Osteoblast (primary cell): ENCODE data around the gene SUOX. TPM values are rescaled to one million over a fixed set of nuclear protein-coding genes. Genes with fewer than 3 reads are reported as not detected.

Experiments used
- DNase-seq: peaks from one replicate; pipeline ENCODE4 v3.0.0; 2011; ENCODE audit warnings: low spot score, mixed read lengths; ENCODE audit not compliant: insufficient read length; ENCODE audit errors: missing footprints
- H2AFZ ChIP-seq: 2 replicates; pipeline ENCODE4 v1.6.0; 2011; ENCODE audit warnings: mild to moderate bottlenecking, low read length
- H3K27ac ChIP-seq: 2 replicates; pipeline ENCODE4 v1.5.1; 2011; ENCODE audit warnings: mild to moderate bottlenecking, low read depth, low read length, moderate library complexity
- H3K27me3 ChIP-seq: 2 replicates; pipeline ENCODE4 v1.6.0; 2012; ENCODE audit warnings: mild to moderate bottlenecking, control low read depth, inconsistent platforms, low read length, moderate library complexity; ENCODE audit not compliant: insufficient read depth
- H3K36me3 ChIP-seq: 2 replicates; pipeline ENCODE4 v1.5.1; 2011; ENCODE audit warnings: mild to moderate bottlenecking, low read length, control low read depth, moderate library complexity; ENCODE audit not compliant: insufficient read depth
- H3K4me1 ChIP-seq: 2 replicates; pipeline ENCODE4 v1.5.1; 2011; ENCODE audit warnings: mild to moderate bottlenecking, low read length, control low read depth, moderate library complexity; ENCODE audit not compliant: insufficient read depth
- H3K4me2 ChIP-seq: 2 replicates; pipeline ENCODE4 v1.6.0; 2011; ENCODE audit warnings: mild to moderate bottlenecking, low read length; ENCODE audit not compliant: insufficient read depth
- H3K4me3 ChIP-seq: fragments of 200-600 bp; sonication (generic); 3 replicates; pipeline ENCODE4 v1.5.1; 2012; ENCODE audit warnings: mild to moderate bottlenecking, low read length, inconsistent platforms; ENCODE audit not compliant: insufficient read depth
- H3K79me2 ChIP-seq: 2 replicates; pipeline ENCODE4 v1.6.0; 2012; ENCODE audit warnings: mild to moderate bottlenecking, low read length, control low read depth, inconsistent platforms; ENCODE audit not compliant: insufficient read depth
- H3K9me3 ChIP-seq: 2 replicates; pipeline ENCODE4 v1.5.1; 2011; ENCODE audit warnings: low read depth, low read length, control low read depth
- H4K20me1 ChIP-seq: 2 replicates; pipeline ENCODE4 v1.6.0; 2012; ENCODE audit warnings: mild to moderate bottlenecking, low read length, control low read depth; ENCODE audit not compliant: insufficient read depth
- total RNA-seq: library from RNA; depleted of rRNA; stranded (reverse); fragments of >200 nt; gene quantifications from 2 replicates; pipeline ENCODE4 v1.2.3, GENCODE V29; 2012
- TF ChIP-seq, protein P1 (sequence below): IDR thresholded peaks from 2 replicates; pipeline ENCODE4 v1.5.1; 2011; ENCODE audit warnings: mild to moderate bottlenecking, low read depth, low read length, moderate library complexity; ENCODE audit errors: extremely low read depth

SUOX gene
- total RNA-seq, 1 donor: 12.3 TPM

GRCh38 chr12:55972042-55972441, 25.0 kb upstream of the SUOX start:
- Histone ChIP-seq H3K27ac (peak overlapping the region; percentile 99), H4K20me1 (peaks cover 11% of the 10 kb centered on the region), H2AFZ (no peak overlapping the region), H3K4me1 (peaks cover 37% of the 10 kb centered on the region), H3K4me3 (peak overlapping the region; percentile 1), H3K9me3 (no peaks in the 10 kb centered on the region), H3K36me3 (peaks cover 8% of the 10 kb centered on the region), H3K27me3 (no peaks in the 10 kb centered on the region), H3K79me2 (peaks cover 50% of the 10 kb centered on the region), H3K4me2 (peak overlapping the region; percentile 99)
- TF ChIP-seq, protein P1, sequence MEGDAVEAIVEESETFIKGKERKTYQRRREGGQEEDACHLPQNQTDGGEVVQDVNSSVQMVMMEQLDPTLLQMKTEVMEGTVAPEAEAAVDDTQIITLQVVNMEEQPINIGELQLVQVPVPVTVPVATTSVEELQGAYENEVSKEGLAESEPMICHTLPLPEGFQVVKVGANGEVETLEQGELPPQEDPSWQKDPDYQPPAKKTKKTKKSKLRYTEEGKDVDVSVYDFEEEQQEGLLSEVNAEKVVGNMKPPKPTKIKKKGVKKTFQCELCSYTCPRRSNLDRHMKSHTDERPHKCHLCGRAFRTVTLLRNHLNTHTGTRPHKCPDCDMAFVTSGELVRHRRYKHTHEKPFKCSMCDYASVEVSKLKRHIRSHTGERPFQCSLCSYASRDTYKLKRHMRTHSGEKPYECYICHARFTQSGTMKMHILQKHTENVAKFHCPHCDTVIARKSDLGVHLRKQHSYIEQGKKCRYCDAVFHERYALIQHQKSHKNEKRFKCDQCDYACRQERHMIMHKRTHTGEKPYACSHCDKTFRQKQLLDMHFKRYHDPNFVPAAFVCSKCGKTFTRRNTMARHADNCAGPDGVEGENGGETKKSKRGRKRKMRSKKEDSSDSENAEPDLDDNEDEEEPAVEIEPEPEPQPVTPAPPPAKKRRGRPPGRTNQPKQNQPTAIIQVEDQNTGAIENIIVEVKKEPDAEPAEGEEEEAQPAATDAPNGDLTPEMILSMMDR: no peak
- peak; percentile 83 for DNase-seq

DNA sequence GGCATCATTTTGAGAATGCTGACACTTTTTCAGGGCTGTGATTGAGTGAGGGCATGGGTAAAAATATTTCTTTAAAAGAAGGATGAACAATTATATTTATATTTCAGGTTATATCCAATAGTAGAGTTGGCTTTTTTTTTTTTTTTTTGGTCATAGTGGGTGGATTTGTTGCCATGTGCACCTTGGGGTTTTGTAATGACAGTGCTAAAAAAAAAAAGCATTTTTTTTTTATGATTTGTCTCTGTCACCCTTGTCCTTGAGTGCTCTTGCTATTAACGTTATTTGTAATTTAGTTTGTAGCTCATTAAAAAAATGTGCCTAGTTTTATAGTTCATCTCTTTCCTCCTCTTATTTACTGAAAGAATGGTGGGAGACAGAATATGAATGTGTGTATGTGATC, 24.6 kb upstream of the SUOX start:
- Histone ChIP-seq H3K79me2 (peaks cover 50% of the 10 kb centered on the region), H2AFZ (peak overlapping the region; percentile 84)

GRCh38 chr12:55972911-55973598, 24.0 kb upstream of the SUOX start:
- H3K36me3 ChIP-seq: peaks cover 8% of the 10 kb centered on the region
- H3K79me2 ChIP-seq: peaks cover 50% of the 10 kb centered on the region
- TF ChIP-seq, protein P1: no peak

More for the DNA sequence above, 24.6 kb upstream of the SUOX start:
- peaks cover 33% of the 10 kb centered on the region for H3K4me1 ChIP-seq
- H3K9me3 ChIP-seq: no peaks in the 10 kb centered on the region
- peak overlapping the region; percentile 84 for H3K4me3 ChIP-seq
- H3K4me2 ChIP-seq: peak overlapping the region; percentile 99
- H4K20me1 ChIP-seq: peaks cover 11% of the 10 kb centered on the region
- peaks cover 8% of the 10 kb centered on the region for H3K36me3 ChIP-seq
- no peaks in the 10 kb centered on the region for H3K27me3 ChIP-seq
- peak overlapping the region; percentile 99 for H3K27ac ChIP-seq
- DNase-seq: no peak
- TF ChIP-seq, protein P1: no peak

DNA sequence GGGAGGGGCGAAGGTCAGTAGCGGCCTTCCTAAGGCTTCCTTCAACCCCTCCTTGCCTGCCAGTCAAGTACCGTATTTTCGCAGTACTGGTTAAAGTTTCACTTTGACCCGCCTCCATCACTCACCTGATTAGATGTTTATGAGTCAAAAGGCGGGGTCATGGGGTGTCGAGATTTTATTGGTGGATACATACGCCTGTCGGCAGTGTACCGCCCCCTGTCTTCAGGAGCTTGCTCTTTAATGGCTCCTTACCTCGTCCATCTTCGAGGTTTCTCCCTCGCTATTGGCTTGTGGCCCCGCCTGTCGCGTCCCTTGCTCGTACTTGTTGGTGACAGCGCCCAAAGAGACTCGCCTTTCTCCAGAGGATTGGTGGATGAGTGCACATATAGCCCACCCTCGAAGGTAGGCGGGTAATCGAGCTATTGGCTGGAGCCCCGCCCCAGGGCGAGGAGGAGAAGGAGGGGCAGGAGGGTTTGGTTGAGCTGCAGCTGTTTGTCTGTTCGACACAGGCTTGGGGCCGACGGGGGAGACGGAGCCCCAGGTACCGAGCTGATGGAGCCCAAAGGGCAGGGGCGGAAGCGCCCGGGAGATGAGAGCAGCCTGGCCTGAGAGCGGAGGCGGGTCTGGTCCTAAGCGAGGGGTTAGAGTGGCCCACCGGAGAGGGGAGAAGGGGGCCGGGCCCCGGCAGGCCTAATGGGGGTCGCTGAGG, 23.3 kb upstream of the SUOX start, which contains the start of gene RAB5B:
RAB5B (plus strand) TSS at position 480 of the 709 bp plus-strand sequence. CDS start 12,883 bp downstream, outside the sequence.
- H3K27me3 ChIP-seq: no peaks in the 10 kb centered on the region
- H3K4me2 ChIP-seq: peak within 1 kb of the TSS; percentile 99
- peak; percentile 98 for DNase-seq
- peaks cover 50% of the 10 kb centered on the region for H3K79me2 ChIP-seq
- H3K4me3 ChIP-seq: peak within 1 kb of the TSS; percentile 97
- TF ChIP-seq, protein P1: no peak
- H3K9me3 ChIP-seq: no peaks in the 10 kb centered on the region
- H4K20me1 ChIP-seq: peaks cover 11% of the 10 kb centered on the region
- H3K36me3 ChIP-seq: peaks cover 8% of the 10 kb centered on the region
- H2AFZ ChIP-seq: peak within 1 kb of the TSS; percentile 89
- peak within 1 kb of the TSS; percentile 99 for H3K27ac ChIP-seq
- H3K4me1 ChIP-seq: peaks cover 27% of the 10 kb centered on the region

More at GRCh38 chr12:55972911-55973598, 24.0 kb upstream of the SUOX start:
- peak overlapping the region; percentile 84 for H2AFZ ChIP-seq
- H3K4me3 ChIP-seq: peak overlapping the region; percentile 84
- H3K4me2 ChIP-seq: peak overlapping the region; percentile 99
- no peaks in the 10 kb centered on the region for H3K27me3 ChIP-seq
- peaks cover 11% of the 10 kb centered on the region for H4K20me1 ChIP-seq
- no peaks in the 10 kb centered on the region for H3K9me3 ChIP-seq
- DNase-seq: peak; percentile 58
- H3K27ac ChIP-seq: peak overlapping the region; percentile 99
- peaks cover 27% of the 10 kb centered on the region for H3K4me1 ChIP-seq
